CD14-positive monocyte (primary cell): ENCODE measurements around the gene QSOX2. TPM values are rescaled to one million over a fixed set of nuclear protein-coding genes. Genes with fewer than 3 reads are reported as not detected.

Source experiments
- DNase-seq, 3 donors: peaks; one replicate each; pipeline ENCODE4 v3.0.0-alpha.2; 2011 to 2022
- H2AFZ ChIP-seq: 2 replicates; pipeline ENCODE4 v1.6.0; 2012; ENCODE audit warnings: mild to moderate bottlenecking, low read depth, low read length, inconsistent platforms; ENCODE audit not compliant: insufficient read depth, poor library complexity, severe bottlenecking
- H3K27ac ChIP-seq, 2 donors: 1 replicate in 1 of 2; 2 replicates in 1 of 2; pipeline ENCODE4 v1.5.1; 2012 to 2013; ENCODE audit warnings: low read length in 2 of 2, control low read depth in 1 of 2, inconsistent platforms in 1 of 2, low read depth in 1 of 2, mild to moderate bottlenecking in 1 of 2
- H3K27me3 ChIP-seq, 2 donors: one replicate each; pipeline versions ENCODE4 v1.6.0 to v1.6.1; 2011 to 2013; ENCODE audit warnings: low read length in 2 of 2; ENCODE audit not compliant: control insufficient read depth in 2 of 2, insufficient read depth in 2 of 2
- H3K36me3 ChIP-seq, 2 donors: replicated peaks in 1 of 2; 1 replicate in 1 of 2; 2 replicates in 1 of 2; pipeline versions ENCODE4 v1.5.1 to v1.6.1; 2012 to 2013; ENCODE audit warnings: low read length in 2 of 2, control low read depth in 1 of 2, inconsistent platforms in 1 of 2, mild to moderate bottlenecking in 1 of 2; ENCODE audit not compliant: insufficient read depth in 2 of 2, control insufficient read depth in 1 of 2
- H3K4me1 ChIP-seq, 2 donors: 1 replicate in 1 of 2; 2 replicates in 1 of 2; pipeline versions ENCODE4 v1.5.1 to v1.6.1; 2012 to 2013; ENCODE audit warnings: low read length in 2 of 2, control low read depth in 1 of 2, inconsistent platforms in 1 of 2, mild to moderate bottlenecking in 1 of 2, moderate library complexity in 1 of 2; ENCODE audit not compliant: insufficient read depth in 2 of 2, control insufficient read depth in 1 of 2
- H3K4me2 ChIP-seq: replicated peaks from 2 replicates; pipeline ENCODE3; 2012; ENCODE audit warnings: low read length, moderate library complexity, mild to moderate bottlenecking; ENCODE audit not compliant: poor library complexity, severe bottlenecking; ENCODE audit errors: extremely low read depth
- H3K4me3 ChIP-seq, 3 experiments: fragments of 200-600 bp in 1 of 3; sonication (generic) in 1 of 3; replicated peaks in 1 of 3; 1 replicate in 2 of 3; 2 replicates in 1 of 3; pipeline ENCODE4 v1.5.1; 2011 to 2013; ENCODE audit warnings: low read length in 3 of 3, mild to moderate bottlenecking in 3 of 3, control low read depth in 2 of 3, low read depth in 2 of 3, inconsistent platforms in 1 of 3, moderate library complexity in 1 of 3
- H3K79me2 ChIP-seq: 2 replicates; pipeline ENCODE4 v1.6.0; 2012; ENCODE audit warnings: mild to moderate bottlenecking, control low read depth, inconsistent platforms, low read length, moderate library complexity; ENCODE audit not compliant: insufficient read depth
- H3K9ac ChIP-seq: 2 replicates; pipeline ENCODE4 v1.6.0; 2017; ENCODE audit warnings: low read length, mild to moderate bottlenecking; ENCODE audit not compliant: insufficient read depth, poor library complexity, severe bottlenecking
- H3K9me3 ChIP-seq, 2 donors: replicated peaks in 1 of 2; 1 replicate in 1 of 2; 2 replicates in 1 of 2; pipeline versions ENCODE4 v1.5.1 to v1.6.1; 2012 to 2013; ENCODE audit warnings: low read length in 2 of 2, control low read depth in 1 of 2; ENCODE audit not compliant: control insufficient read depth in 1 of 2, insufficient read depth in 1 of 2
- H4K20me1 ChIP-seq: 2 replicates; pipeline ENCODE4 v1.6.0; 2012; ENCODE audit warnings: mild to moderate bottlenecking, low read length, control low read depth, moderate library complexity; ENCODE audit not compliant: insufficient read depth
- H3K27ac Mint-ChIP-seq, 7 donors: one replicate each; pipeline ENCODE4 v1.8.0; 2020; ENCODE audit warnings: mild to moderate bottlenecking in 7 of 7, mixed read lengths in 7 of 7, moderate library complexity in 6 of 7, inconsistent platforms in 2 of 7
- H3K27me3 Mint-ChIP-seq, 3 donors: one replicate each; pipeline ENCODE4 v1.8.0; 2021 to 2022; ENCODE audit warnings: low read depth in 3 of 3, mild to moderate bottlenecking in 3 of 3, mixed read lengths in 3 of 3, moderate library complexity in 3 of 3, inconsistent platforms in 1 of 3
- H3K36me3 Mint-ChIP-seq, 2 donors: one replicate each; pipeline ENCODE4 v1.8.0; 2020; ENCODE audit warnings: mixed read lengths in 2 of 2, inconsistent platforms in 1 of 2, mild to moderate bottlenecking in 1 of 2
- H3K4me1 Mint-ChIP-seq: one replicate; pipeline ENCODE4 v1.8.0; 2020; ENCODE audit warnings: mild to moderate bottlenecking, mixed read lengths
- H3K4me3 Mint-ChIP-seq, 2 donors: one replicate each; pipeline ENCODE4 v1.8.0; 2020; ENCODE audit warnings: mild to moderate bottlenecking in 2 of 2, mixed read lengths in 2 of 2, moderate library complexity in 1 of 2
- H3K9me3 Mint-ChIP-seq, 7 donors: one replicate each; pipeline ENCODE4 v1.8.0; 2020 to 2022; ENCODE audit warnings: mixed read lengths in 7 of 7, mild to moderate bottlenecking in 6 of 7, moderate library complexity in 6 of 7, inconsistent platforms in 2 of 7
- WGBS: methylation state at CpG from one replicate; pipeline ENCODE4 v1.1.5; 2013; ENCODE audit warnings: missing lambda C conversion rate; ENCODE audit not compliant: insufficient coverage; 5-methylcytosine and 5-hydroxymethylcytosine counted together
- intact Hi-C, 2 donors: fragments of 100-400 bp; cut with micrococcal nuclease; formaldehyde crosslinking; loops; one replicate each; pipeline versions ENCODE4 v1.15.0 to v1.15.1; 2023
- polyA plus RNA-seq, 3 donors: library from polyadenylated mRNA; depleted of rRNA in 1 of 3; unstranded in 2 of 3; stranded (reverse) in 1 of 3; fragments of 300-500 nt in 2 of 3; fragments of >200 nt in 1 of 3; fragmentation: Illumina TruSeq in 2 of 3; gene quantifications; 1 replicate in 2 of 3; 2 replicates in 1 of 3; pipeline ENCODE4 v1.2.3, GENCODE V29; 2012 to 2021
- TF ChIP-seq, protein P1 (sequence below): fragments of 200-600 bp; IDR thresholded peaks from one replicate; pipeline ENCODE4 v1.8.0; 2022; ENCODE audit warnings: antibody characterized with exemption, mild to moderate bottlenecking

QSOX2 gene
- polyA plus RNA-seq, 3 donors = 0.03 to 8.4 (median 0.17) TPM

DNA sequence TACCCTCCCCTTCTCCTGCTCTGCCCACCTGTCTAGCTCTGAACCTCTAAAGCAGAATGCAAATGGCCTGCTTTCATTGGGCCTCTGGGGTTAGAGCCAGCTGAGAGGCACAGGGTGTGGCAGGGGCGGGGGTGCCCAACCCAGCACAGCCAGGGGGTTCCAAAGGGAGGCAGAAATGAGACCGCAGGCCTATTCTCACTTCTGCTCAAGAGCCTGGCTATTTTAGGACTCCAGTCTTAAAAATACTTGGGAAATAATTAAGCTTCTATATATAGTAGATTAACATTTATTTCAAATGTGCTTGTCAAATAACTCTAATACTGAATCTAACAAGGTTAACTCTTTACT is 5.7 kb downstream of the QSOX2 start:
- H3K9me3 ChIP-seq = no peaks in the 10 kb centered on the region
- TF ChIP-seq, protein P1, sequence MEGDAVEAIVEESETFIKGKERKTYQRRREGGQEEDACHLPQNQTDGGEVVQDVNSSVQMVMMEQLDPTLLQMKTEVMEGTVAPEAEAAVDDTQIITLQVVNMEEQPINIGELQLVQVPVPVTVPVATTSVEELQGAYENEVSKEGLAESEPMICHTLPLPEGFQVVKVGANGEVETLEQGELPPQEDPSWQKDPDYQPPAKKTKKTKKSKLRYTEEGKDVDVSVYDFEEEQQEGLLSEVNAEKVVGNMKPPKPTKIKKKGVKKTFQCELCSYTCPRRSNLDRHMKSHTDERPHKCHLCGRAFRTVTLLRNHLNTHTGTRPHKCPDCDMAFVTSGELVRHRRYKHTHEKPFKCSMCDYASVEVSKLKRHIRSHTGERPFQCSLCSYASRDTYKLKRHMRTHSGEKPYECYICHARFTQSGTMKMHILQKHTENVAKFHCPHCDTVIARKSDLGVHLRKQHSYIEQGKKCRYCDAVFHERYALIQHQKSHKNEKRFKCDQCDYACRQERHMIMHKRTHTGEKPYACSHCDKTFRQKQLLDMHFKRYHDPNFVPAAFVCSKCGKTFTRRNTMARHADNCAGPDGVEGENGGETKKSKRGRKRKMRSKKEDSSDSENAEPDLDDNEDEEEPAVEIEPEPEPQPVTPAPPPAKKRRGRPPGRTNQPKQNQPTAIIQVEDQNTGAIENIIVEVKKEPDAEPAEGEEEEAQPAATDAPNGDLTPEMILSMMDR = no peak
- peaks cover 24% of the 10 kb centered on the region for H4K20me1 ChIP-seq
- DNase-seq = no peak
- H3K4me3 Mint-ChIP-seq = no peak overlapping the region
- H3K4me3 ChIP-seq = no peak overlapping the region
- peaks cover 0 to 14% of the 10 kb centered on the region in 2 donors for H3K36me3 ChIP-seq
- no peak overlapping the region for H3K4me2 ChIP-seq
- H3K27me3 ChIP-seq = no peaks in the 10 kb centered on the region
- 0% methylated on average over 1 of the region's 2 CpGs for WGBS
- no peak overlapping the region for H3K9ac ChIP-seq
- H3K79me2 ChIP-seq = peaks cover 31% of the 10 kb centered on the region
- H3K9me3 Mint-ChIP-seq = no peaks in the 10 kb centered on the region
- peaks cover 39 to 45% of the 10 kb centered on the region in 2 donors for H3K4me1 ChIP-seq
- H3K4me1 Mint-ChIP-seq = peaks cover 60% of the 10 kb centered on the region
- H3K27ac ChIP-seq = no peak overlapping the region
- no peak overlapping the region for H3K27ac Mint-ChIP-seq
- peaks cover 14 to 20% of the 10 kb centered on the region in 2 donors for H3K36me3 Mint-ChIP-seq
- H3K27me3 Mint-ChIP-seq = peaks cover 2 to 5% (median 3%) of the 10 kb centered on the region in 3 donors
- H2AFZ ChIP-seq = no peak overlapping the region
- intact Hi-C loops = loop anchor here in 1 of 2 donors (10.0 kb wide), 1 partner anchor 335 kb away; the partner anchor contains the start of gene CAMSAP1

DNA sequence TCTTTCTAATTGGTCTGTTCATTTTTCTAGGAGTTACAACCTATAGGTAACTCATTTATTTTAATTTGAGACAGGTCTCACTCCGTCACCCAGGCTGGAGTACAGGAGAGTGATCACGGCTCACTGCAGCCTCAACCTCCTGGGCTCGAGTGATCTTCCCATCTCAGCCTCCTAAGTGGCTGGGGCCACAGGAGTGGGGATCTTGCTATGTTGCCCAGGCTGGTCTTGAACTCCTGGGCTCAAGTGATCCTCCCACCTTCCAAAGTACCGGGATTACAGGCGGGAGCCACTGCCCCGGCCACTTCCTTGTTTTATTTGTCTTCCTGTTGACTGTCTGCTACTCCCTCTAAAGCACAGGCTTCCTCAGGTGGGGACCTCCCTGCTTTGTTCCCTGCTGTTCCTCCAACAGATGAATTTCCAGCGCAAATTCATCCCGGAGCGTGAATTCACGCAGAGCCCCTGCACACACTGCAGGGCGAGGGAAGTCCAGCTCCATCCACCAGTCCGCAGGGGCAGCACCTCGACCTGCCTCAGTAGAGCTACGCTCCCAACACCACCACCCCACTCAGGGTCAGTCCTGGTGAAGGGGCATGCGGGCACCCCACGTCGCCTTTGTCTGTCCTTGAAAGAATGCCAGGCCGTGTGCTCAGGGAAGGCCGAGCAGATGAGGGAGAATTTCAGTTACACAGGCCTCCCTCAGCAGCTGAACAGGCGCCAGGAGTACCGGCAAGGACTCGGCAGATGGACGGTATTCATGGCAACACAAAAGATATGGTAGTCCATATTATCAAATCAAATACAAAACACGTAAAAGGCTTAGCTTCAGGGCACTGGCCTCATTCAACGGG is 6.3 kb downstream of the QSOX2 start:
- H3K9me3 ChIP-seq = no peaks in the 10 kb centered on the region
- H3K4me3 ChIP-seq = no peak overlapping the region
- Mint-ChIP-seq H3K4me3 (no peak overlapping the region), H3K36me3 (peaks cover 20 to 23% of the 10 kb centered on the region in 2 donors), H3K27ac (no peak overlapping the region), H3K27me3 (peaks cover 2 to 5% (median 2%) of the 10 kb centered on the region in 3 donors), H3K4me1 (peaks cover 54% of the 10 kb centered on the region), H3K9me3 (no peaks in the 10 kb centered on the region)
- TF ChIP-seq, protein P1 = no peak
- H2AFZ ChIP-seq = no peak overlapping the region
- H3K27me3 ChIP-seq = no peaks in the 10 kb centered on the region
- DNase-seq = no peak
- H3K79me2 ChIP-seq = peaks cover 27% of the 10 kb centered on the region
- peaks cover 0 to 14% of the 10 kb centered on the region in 2 donors for H3K36me3 ChIP-seq
- no peak overlapping the region for H3K9ac ChIP-seq
- no peak overlapping the region for H3K4me2 ChIP-seq
- peaks cover 22% of the 10 kb centered on the region for H4K20me1 ChIP-seq
- H3K4me1 ChIP-seq = peaks cover 33 to 39% of the 10 kb centered on the region in 2 donors
- no peak overlapping the region for H3K27ac ChIP-seq
- 69% methylated on average over 23 of the region's 25 CpGs for WGBS
- intact Hi-C loops = no loop called here
